Breast epithelium (tissue), 3 donors: Measurements from ENCODE around the gene GAST.

Experiments
- CTCF ChIP-seq, 3 donors: fragments of 450-650 bp; IDR thresholded peaks; one replicate each; pipeline ENCODE4 v1.5.1; 2016 to 2017; ENCODE audit warnings: antibody characterized with exemption in 3 of 3, mild to moderate bottlenecking in 3 of 3, moderate library complexity in 3 of 3
- POLR2A ChIP-seq: fragments of 450-650 bp; IDR thresholded peaks from one replicate; pipeline ENCODE4 v1.6.1; 2016; ENCODE audit warnings: antibody characterized with exemption, mild to moderate bottlenecking, moderate library complexity

- TF ChIP-seq CTCF (IDR thresholded peaks at IDR 0.05) (no peak), POLR2A (no peak)
Observed at GRCh38 chr17:41758601-41759000, 46.5 kb downstream of the GAST start.
